GM19099 (cell line): ENCODE measurements around the gene PCDHGC5.

Experiments used
- POLR2A ChIP-seq: IDR thresholded peaks from 3 replicates; pipeline ENCODE4 v1.6.1; 2011; ENCODE audit warnings: low read depth; ENCODE audit not compliant: insufficient read length; ENCODE audit errors: extremely low read depth

Gene PCDHGC5

DNA sequence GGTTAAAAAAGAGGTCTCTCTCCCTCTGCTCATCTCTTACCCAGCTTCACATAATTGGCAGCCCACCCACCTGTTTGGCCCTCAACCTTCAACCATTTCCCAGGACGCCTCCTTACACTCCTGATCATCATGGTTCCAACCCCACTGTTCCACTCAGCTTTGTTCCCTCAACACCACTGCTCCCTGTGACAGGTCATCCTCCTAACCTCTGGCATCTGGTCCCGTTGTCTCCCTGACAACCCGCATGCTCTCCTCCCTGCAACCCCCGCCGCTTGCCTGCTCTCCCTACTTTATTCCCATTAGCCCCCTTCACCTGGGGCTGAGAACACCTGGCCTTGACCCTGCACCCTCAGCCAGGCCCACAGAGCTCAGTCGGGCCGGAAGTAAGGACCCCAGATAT is 12.9 kb downstream of the PCDHGC5 start:
- TF ChIP-seq POLR2A = no peak

DNA sequence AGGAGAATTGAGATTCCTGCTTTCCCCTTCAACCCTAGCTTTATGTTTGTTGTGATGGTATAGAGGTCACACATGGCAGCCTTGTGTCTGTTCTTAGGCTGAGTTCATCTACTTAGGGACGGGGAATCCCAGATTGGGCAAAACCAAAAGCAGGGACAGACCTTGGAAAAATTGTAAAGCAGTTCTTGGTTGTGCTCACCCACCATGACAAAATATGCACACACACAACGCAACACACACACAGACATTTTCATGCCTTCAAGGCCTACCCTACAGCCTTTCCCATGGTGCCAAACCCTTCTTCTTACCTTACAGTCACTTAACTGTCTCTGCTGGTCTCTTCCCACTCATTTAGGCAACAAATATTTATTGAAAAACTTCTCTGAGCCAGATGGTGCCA is 14.8 kb downstream of the PCDHGC5 start:
- no peak for TF ChIP-seq POLR2A

DNA sequence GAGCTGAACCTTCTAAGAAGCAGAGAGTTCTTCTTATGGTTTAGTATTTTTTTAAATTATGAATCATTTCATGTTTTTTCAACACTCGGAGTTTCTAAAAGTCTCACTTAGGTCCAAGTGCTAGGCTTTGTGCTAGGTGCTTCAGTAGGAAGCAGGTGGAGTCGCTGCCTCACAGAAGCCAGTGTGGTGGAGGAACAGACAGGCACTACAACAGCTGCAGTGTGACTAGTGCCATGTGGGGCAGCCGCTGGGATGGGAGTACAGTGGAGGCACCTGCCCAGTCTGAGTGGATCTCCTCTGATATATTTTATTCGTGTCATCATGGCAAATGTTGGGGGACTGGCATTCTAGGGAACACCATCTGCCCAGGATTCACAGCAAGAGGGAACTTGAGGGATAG is 15.3 kb downstream of the PCDHGC5 start:
- TF ChIP-seq POLR2A = no peak

DNA sequence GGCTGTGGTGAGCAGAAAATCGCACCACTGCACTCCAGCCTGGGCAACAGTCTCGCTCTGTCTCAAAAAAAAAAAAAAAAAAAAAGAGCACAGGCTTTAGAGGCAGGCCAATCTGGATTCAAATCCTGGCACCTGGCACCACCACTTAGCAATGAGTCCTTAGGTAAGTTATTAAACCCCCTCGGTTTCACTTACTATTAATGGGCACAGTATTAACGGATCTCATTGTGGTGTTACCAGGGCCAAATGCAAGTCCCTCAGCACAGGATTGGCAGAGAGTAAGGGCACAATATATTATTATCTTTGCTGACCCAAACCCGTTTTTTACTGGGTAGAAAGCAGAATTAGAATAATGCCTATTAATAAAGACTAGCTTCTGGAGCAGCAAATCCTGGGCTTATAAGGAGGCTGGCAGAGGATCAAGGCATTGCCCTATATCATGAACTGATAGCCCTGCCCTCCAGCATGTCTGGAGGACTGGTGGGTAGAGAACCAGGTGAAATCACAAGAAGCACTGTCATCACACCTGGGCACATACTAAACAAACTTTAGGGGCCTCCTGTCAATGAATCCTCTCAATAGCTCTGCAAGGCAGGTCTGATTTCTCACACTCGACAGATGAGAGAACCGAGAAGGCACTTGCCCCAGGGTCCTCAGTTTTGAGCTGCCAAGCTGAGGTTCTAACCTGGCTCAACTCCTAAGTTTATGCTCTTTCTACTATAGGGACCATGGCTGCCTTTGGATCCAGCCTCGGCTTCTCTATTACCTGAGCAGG is 17.7 kb downstream of the PCDHGC5 start:
- no peak for TF ChIP-seq POLR2A

DNA sequence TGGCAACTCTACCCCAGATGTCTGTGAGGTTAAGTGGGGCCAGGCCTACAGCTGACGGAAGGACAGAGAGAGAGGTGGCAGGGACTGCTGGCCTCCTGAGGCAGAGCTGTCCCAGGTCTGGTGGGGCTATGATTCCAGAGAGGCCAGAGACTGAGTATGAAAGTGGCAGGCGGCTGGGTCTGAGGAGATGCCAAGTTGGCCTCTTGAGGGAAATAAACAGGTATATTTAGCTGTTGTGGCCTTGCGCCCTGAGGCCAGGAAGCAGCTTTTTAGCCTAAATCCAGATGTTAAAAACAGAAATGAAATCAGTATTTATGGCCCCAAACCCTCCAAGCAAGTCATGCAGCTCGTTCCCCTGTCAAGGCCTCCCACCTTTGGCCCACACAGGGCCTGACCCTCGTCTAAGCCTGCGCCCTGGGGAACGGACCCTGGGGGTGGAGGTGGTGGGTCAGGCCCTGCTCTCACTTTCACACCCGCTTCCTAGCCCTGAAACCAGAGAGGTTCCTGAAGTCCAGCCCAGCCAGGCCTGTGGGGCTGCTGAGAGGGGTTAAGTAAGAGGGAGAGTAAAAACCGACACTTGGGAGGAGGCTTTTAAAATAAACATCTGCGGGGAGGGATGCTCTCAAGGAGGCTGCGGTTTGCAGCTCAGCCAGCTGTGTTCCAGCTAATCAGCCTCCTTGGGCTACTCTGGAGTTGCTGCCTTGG is 18.7 kb downstream of the PCDHGC5 start:
- peak; percentile 35 for TF ChIP-seq POLR2A

DNA sequence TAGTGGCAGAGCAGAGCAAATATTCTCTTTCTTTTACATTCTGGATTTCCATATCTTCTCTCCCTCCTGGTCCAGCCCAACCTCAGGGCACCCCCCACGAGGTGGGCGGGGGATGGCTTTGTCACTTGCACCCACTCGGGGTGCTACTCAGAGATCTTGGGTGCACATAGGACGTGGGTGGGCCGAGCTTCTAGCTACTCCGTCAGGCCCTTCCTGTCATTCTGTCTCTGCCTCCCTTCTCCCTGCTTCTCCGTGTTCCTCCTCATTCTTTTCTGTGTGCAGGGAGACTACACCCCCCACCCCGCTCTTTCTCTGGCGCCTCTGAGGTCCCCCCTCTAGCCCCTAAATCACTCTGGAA is 19.5 kb downstream of the PCDHGC5 start:
- TF ChIP-seq POLR2A = no peak

DNA sequence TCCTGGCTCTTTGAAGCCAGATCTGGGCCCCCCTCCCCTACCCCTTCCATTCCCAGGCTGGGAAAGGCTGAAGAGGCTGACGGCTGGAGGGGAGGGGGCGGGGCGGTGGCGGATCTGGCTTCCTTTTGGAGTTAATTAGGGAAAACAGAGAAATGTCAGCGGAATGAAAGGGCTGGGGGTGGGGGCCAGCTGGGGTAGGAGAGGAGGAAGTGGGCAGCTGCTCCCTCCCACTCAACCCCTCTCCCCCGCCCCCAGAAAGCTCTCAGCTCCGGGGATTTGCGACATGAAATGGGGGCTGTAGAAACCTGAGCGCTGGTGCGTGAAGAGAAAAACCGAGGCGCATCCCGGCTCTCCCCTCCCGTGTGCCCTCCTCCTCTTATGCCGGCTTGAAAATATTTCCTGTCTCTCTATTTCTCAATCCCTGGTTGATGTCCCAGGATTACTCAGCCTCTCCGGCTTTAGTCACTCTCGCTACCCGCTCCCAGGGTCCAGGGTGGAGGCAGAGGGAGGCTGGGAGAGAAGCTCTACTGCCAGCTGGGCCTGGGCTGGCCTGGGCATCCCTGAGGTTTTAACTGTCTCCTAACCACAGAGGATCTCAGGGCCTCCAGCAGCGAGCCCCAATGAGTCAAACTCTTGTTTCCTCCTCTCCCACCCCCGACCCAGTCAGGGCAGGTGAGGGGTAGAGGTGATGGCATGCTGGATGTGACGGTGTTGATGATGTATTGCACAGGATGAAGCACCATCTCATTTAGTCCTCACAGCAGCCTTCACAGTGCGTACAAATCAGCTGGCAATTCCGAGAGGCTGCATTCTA is 20.1 kb downstream of the PCDHGC5 start:
- no peak for TF ChIP-seq POLR2A

DNA sequence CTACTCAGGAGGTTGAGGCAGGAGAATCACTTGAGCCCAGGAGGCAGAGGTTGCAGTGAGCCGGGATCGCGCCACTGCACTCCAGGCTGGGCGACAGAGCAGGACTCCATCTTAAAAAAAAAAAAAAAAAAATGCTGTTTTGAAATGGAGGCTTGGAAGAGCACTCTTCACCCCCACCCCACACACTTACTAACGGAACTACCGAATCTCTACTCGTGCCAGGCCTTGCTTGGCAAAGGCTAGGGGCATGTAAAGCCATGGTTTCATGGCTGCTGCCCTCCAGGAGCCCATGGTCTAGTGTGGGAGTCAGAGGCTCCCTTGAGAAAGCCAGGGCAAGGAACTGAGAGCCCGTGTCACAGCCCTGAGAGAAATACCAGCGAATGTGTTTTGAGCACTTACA is 21.3 kb downstream of the PCDHGC5 start:
- no peak for TF ChIP-seq POLR2A

DNA sequence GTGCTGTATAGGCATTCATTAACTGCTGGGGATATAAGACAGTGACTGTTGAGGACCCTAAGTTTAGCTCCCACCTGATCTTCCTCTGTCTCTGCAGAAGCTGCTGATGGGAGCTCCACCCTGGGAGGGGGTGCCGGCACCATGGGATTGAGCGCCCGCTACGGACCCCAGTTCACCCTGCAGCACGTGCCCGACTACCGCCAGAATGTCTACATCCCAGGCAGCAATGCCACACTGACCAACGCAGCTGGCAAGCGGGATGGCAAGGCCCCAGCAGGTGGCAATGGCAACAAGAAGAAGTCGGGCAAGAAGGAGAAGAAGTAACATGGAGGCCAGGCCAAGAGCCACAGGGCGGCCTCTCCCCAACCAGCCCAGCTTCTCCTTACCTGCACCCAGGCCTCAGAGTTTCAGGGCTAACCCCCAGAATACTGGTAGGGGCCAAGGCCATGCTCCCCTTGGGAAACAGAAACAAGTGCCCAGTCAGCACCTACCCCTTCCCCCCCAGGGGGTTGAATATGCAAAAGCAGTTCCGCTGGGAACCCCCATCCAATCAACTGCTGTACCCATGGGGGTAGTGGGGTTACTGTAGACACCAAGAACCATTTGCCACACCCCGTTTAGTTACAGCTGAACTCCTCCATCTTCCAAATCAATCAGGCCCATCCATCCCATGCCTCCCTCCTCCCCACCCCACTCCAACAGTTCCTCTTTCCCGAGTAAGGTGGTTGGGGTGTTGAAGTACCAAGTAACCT is 22.1 kb downstream of the PCDHGC5 start:
- peak; percentile 74 for TF ChIP-seq POLR2A

DNA sequence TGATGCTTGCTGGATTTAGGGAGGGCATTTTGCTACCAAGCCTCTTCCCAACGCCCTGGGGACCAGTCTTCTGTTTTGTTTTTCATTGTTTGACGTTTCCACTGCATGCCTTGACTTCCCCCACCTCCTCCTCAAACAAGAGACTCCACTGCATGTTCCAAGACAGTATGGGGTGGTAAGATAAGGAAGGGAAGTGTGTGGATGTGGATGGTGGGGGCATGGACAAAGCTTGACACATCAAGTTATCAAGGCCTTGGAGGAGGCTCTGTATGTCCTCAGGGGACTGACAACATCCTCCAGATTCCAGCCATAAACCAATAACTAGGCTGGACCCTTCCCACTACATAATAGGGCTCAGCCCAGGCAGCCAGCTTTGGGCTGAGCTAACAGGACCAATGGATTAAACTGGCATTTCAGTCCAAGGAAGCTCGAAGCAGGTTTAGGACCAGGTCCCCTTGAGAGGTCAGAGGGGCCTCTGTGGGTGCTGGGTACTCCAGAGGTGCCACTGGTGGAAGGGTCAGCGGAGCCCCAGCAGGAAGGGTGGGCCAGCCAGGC is 23.0 kb downstream of the PCDHGC5 start:
- TF ChIP-seq POLR2A = no peak

DNA sequence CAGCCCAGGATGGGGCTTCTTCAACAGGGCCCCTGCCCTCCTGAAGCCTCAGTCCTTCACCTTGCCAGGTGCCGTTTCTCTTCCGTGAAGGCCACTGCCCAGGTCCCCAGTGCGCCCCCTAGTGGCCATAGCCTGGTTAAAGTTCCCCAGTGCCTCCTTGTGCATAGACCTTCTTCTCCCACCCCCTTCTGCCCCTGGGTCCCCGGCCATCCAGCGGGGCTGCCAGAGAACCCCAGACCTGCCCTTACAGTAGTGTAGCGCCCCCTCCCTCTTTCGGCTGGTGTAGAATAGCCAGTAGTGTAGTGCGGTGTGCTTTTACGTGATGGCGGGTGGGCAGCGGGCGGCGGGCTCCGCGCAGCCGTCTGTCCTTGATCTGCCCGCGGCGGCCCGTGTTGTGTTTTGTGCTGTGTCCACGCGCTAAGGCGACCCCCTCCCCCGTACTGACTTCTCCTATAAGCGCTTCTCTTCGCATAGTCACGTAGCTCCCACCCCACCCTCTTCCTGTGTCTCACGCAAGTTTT is 23.6 kb downstream of the PCDHGC5 start:
- no peak for TF ChIP-seq POLR2A

DNA sequence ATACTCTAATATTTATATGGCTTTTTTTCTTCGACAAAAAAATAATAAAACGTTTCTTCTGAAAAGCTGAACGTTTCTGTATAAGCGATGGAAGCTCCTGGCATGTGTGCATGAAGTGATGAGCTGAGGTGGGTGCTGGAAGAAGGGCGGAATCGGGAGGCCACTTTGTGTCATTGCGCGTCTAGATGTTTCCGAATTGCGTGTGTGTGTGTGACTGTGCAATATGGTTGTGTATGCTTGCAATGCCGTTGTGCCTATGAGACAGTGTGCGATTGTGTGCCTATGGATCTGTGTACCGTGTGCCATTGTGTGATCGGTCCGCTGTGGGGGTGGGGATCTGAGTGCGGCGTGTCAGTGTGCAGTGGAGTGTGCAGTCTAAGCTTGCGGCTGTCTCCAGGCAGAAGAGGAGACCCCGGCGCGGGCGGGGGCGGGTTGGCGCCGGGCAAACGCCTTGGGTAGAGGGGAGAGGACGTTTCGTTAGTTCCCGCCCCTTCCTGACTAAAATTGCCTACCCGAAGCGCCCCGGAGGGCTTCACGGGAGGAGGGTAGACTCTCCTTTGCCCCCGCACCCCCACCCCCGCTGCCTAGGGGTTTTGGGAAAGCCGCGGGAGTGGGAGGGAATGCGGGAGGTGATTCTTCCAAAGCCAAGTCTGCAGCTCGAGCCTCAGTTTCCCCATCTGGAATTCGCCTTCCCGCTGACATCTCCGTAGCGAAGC is 24.2 kb downstream of the PCDHGC5 start:
- TF ChIP-seq POLR2A = no peak

DNA sequence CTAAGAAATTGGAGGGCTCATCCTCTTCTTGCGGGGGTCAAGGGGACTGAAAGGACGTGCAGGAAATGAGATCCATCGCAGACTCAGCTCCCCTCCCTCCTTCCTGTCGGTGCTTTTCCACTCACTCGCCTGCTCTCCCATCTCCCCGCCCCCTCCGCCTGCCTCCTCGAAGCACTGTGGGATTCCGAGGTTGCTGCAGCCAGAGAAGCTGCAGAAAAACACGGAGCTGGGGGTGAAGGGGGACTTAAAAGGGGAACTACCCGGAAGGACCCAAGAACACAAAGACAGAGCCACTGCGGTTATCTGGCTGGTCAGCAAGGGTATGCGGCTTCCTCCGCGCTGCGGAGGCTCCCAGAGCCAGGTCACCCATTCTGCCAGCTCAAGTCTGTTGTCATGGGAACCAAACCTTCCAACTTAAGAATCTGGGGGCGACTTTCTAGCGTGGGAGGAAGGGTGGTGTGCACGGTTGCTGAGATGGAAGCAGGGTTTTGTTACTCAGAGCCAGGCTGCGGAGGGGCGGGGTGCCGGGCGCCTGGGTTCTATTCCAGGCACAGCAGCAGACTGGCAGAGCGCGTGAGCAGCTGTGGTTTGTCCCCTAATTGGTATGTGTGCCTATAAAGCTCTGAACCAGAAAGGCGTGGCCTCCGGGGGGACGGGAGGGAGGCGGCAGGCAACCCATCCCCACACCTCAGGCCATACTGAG is 24.9 kb downstream of the PCDHGC5 start:
- no peak for TF ChIP-seq POLR2A
